Activated CD8-positive, alpha-beta memory T cell treated with anti-CD3 and anti-CD28 coated beads for 36 hours (primary cell): ENCODE results near the gene BCL2A1. TPM values are rescaled to one million over a fixed set of nuclear protein-coding genes. Genes with fewer than 3 reads are reported as not detected.
"Not testable (repeated sequence)": the region's sequence is repeated elsewhere in the genome, so short reads cannot be mapped to it uniquely, and the experiment has no call there.

Source experiments
- CTCF ChIA-PET: fragments of 350-600 bp; sonication (Branson Sonifier 250); formaldehyde crosslinking; loops from one replicate; lab custom pipeline; 2021; ENCODE audit warnings: antibody characterized with exemption; lab: Charles Lee
- POLR2A ChIA-PET: fragments of 350-600 bp; sonication (Branson Sonifier 250); formaldehyde crosslinking; loops from one replicate; lab custom pipeline; 2021; ENCODE audit warnings: antibody characterized with exemption; lab: Charles Lee
- total RNA-seq, 2 experiments: library from RNA; stranded (reverse); gene quantifications; one replicate each; pipeline ENCODE4 v1.2.3, GENCODE V29; 2021

BCL2A1 gene
- total RNA-seq, 2 experiments from 2014 or later: 73.5 to 79.6 TPM

- ChIA-PET CTCF (interaction anchor here (0.8 to 2.7 kb wide), 6 partner anchors 19 to 71 kb away, joined by 3 to 11 read pairs (median 4); partner anchors contain the start of gene MTHFS), POLR2A (interaction anchor here (0.6 to 2.5 kb wide), 7 partner anchors 18 to 105 kb away, joined by 3 to 45 read pairs (median 5); partner anchors contain the start of genes MTHFS and ZFAND6)
These were observed 4.2 kb downstream of the BCL2A1 start for GRCh38 chr15:79966634-79967297.

- ChIA-PET POLR2A (interaction anchor here (0.8 to 2.5 kb wide), 3 partner anchors 68 to 94 kb away, joined by 3 to 16 read pairs (median 14); partner anchors contain the start of genes MTHFS and ZFAND6), CTCF (interaction anchor here (0.8 to 2.7 kb wide), 3 partner anchors 20 to 71 kb away, joined by 3 to 11 read pairs (median 3); no protein-coding TSS in a partner anchor)
These were observed 5.0 kb downstream of the BCL2A1 start for GRCh38 chr15:79965846-79966630.

- CTCF ChIA-PET: no interaction called here
- POLR2A ChIA-PET: no interaction called here
These were observed 6.7 kb downstream of the BCL2A1 start for GRCh38 chr15:79964232-79964805.

DNA sequence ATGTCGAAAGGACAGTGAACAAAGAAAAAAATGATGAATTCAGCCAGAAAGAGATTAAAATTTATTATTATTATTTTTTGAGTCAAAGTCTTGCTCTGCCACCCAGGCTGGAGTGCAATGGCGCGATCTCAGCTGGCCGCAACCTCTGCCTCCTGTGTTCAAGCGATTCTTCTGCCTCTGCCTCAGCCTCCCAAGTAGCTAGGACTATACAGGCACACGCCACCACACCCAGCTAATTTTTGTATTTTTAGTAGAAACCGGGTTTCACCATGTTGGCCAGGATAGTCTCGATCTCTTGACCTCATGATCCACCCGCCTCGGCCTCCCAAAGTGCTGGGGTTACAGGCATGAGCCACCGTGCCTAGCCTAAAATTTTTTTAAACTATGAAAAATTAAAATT is 8.1 kb downstream of the BCL2A1 start:
- POLR2A ChIA-PET, CTCF ChIA-PET: not testable (repeated sequence)

- CTCF ChIA-PET: interaction anchor here (1.1 kb wide), 1 partner anchor 39 kb away, joined by 3 read pairs; no protein-coding TSS in a partner anchor
- POLR2A ChIA-PET: no interaction called here
These were observed 8.8 kb downstream of the BCL2A1 start for GRCh38 chr15:79962178-79962577.

GRCh38 chr15:79960502-79961212 is 10.3 kb downstream of the BCL2A1 start:
- ChIA-PET POLR2A (interaction anchor here (0.6 kb wide), 1 partner anchor 49 kb away, joined by 4 read pairs; no protein-coding TSS in a partner anchor), CTCF (interaction anchor here (1.3 kb wide), 1 partner anchor 12 kb away, joined by 3 read pairs; no protein-coding TSS in a partner anchor)

GRCh38 chr15:79957741-79958140 is 13.3 kb downstream of the BCL2A1 start:
- POLR2A ChIA-PET: interaction anchor here (0.6 to 1.7 kb wide), 2 partner anchors 34 to 203 kb away, joined by 3 to 4 read pairs; no protein-coding TSS in a partner anchor
- CTCF ChIA-PET: no interaction called here

- CTCF ChIA-PET: no interaction called here
These were observed 14.5 kb downstream of the BCL2A1 start for GRCh38 chr15:79956354-79956939.

DNA sequence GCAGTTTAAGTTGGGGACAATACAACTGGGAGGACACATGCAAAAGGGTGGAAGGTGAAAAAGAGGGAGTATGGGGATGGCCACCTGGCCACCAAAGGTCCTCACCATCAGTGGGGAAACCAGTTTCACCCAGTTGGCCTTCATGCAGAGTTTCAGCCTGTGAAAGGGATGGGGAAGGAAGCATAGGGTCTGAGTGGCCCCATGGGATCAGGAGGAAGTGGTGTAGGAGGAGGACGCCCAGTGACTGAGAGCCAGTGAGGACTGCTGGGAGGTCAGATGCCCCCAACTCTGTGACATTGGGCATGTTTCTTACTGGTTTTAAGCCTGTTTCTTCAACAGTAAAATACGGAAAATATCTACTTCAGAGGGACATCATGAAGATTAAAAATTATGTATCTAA is 16.3 kb downstream of the BCL2A1 start:
- POLR2A ChIA-PET: no interaction called here
- CTCF ChIA-PET: no interaction called here

More at GRCh38 chr15:79956354-79956939, 14.5 kb downstream of the BCL2A1 start:
- POLR2A ChIA-PET: no interaction called here

DNA sequence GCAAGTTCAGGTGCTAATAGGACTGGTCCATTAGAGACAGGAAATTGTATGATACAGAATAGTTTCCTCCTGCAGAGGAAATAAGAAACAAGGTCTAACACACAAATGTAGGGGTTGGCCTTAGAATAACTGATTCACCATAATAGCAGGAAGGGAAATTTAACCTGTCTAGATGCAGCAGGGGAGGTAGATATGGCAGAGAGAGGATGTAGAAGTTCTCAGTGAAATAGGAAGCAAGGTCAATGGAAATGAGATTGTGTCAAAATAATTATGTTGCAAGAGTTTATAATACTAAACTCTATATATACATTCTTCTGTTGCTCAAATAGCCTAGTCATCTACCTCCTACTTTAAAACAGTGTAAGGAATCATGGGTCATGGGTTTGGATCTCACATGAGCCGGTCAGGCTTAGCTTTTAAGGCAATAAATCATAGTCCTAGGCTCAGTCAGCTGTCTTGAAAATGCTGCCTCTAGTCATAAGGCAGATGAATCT is 17.0 kb downstream of the BCL2A1 start:
- CTCF ChIA-PET: no interaction called here
- POLR2A ChIA-PET: interaction anchor here (0.5 kb wide), 1 partner anchor 56 kb away, joined by 3 read pairs; no protein-coding TSS in a partner anchor

- ChIA-PET POLR2A (interaction anchor here (0.7 kb wide), 1 partner anchor 29 kb away, joined by 4 read pairs; no protein-coding TSS in a partner anchor), CTCF (no interaction called here)
These were observed 18.7 kb downstream of the BCL2A1 start for GRCh38 chr15:79952329-79952728.

- CTCF ChIA-PET: no interaction called here
These were observed 20.7 kb downstream of the BCL2A1 start for GRCh38 chr15:79950247-79950646.

DNA sequence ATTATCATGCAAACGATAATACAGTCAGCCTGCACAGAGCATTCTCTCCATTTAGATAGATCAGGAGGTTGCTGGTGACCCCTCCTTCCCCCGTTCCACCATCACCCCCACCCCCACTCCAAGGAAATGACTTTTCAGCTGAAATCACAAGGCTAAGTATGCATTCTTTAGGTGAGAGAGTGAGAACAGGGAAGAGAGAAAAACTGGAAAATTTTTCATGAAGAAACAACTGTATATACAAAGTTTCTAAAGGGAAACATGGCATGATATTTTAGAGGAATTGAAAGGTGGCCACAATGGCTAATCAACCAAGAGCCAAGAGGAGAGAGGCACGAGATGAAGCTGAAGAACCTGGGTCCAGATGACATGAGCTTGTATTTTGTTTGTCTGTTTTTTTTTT is 22.2 kb downstream of the BCL2A1 start:
- ChIA-PET POLR2A (interaction anchor here (0.6 to 2.6 kb wide), 3 partner anchors 19 to 71 kb away, joined by 3 to 16 read pairs (median 5); no protein-coding TSS in a partner anchor), CTCF (interaction anchor here (0.6 to 1.4 kb wide), 5 partner anchors 11 to 1085 kb away, joined by 3 to 9 read pairs (median 3); no protein-coding TSS in a partner anchor)

More at GRCh38 chr15:79950247-79950646, 20.7 kb downstream of the BCL2A1 start:
- POLR2A ChIA-PET: no interaction called here

GRCh38 chr15:79948095-79948695 is 22.8 kb downstream of the BCL2A1 start:
- CTCF ChIA-PET: interaction anchor here (0.8 to 1.4 kb wide), 3 partner anchors 12 to 118 kb away, joined by 3 to 9 read pairs (median 4); no protein-coding TSS in a partner anchor
- POLR2A ChIA-PET: interaction anchor here (1.5 to 2.6 kb wide), 2 partner anchors 20 to 25 kb away, joined by 5 to 16 read pairs; no protein-coding TSS in a partner anchor

DNA sequence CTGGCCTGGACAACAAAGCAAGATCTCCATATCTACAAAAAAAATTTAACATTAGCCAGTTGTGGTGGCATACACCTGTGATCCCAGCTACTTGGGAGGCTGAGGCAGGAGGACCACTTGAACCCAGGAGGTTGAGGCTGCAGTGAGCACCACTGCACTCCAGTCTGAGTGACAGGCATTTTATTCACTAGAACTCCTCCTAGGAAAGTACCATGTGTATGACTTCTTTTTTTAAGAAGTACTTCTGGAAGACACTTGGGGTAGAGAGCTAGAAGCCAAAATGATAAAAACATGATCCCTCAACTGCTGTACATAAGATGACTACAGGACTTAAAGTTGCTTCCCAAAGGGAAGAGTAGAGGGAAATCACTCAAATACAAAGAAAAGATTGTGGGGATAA is 24.0 kb downstream of the BCL2A1 start:
- CTCF ChIA-PET: interaction anchor here (2.8 kb wide), 1 partner anchor 20 kb away, joined by 11 read pairs; no protein-coding TSS in a partner anchor
- POLR2A ChIA-PET: interaction anchor here (2.6 kb wide), 1 partner anchor 24 kb away, joined by 16 read pairs; no protein-coding TSS in a partner anchor

DNA sequence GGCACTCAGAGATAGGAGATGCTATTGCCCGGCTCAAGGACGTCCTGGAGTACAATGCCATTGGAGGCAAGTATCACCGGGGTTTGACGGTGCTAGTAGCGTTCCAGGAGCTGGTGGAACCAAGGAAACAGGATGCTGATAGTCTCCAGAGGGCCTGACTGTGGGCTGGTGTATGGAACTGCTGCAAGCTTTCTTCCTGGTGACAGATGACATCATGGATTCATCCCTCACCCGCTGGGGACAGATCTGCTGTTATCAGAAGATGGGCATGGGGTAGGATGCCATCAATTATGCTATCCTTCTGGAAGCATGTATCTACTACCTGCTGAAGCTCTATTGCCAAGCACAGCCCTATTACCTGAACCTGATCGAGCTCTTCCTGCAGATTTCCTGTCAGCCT is 26.4 kb downstream of the BCL2A1 start:
- CTCF ChIA-PET: interaction anchor here (2.8 kb wide), 1 partner anchor 22 kb away, joined by 11 read pairs; no protein-coding TSS in a partner anchor
- POLR2A ChIA-PET: interaction anchor here (0.6 to 1.3 kb wide), 2 partner anchors 21 to 26 kb away, joined by 3 read pairs; no protein-coding TSS in a partner anchor

DNA sequence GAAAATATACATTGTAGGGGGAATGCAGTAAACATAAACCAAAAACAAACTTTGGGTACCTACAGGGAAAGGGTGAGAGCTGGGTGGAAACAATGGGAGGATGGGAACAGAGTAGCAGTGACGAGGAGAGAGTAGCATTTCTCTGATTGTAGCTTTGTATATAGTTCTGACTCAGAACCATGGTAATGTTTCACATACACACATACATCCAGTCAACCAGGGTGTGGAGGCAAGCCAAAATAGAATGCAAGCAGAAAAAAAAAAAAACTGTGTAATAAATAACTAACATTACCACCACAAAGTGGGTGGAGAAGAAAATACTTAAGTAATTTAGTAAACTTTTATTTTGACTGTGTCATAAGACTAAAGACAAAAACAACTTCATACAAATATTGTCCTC is 27.2 kb downstream of the BCL2A1 start:
- ChIA-PET POLR2A (interaction anchor here (1.1 to 1.3 kb wide), 4 partner anchors 21 to 46 kb away, joined by 3 to 7 read pairs (median 4); partner anchors contain the start of gene BCL2A1), CTCF (interaction anchor here (1.3 kb wide), 1 partner anchor 24 kb away, joined by 4 read pairs; no protein-coding TSS in a partner anchor)
